HG03135 (cell line): Measurements from ENCODE around the gene NR2F1-AS1.

Source experiments
- ATAC-seq: cut with Tn5 transposase; IDR thresholded peaks from one replicate; pipeline ENCODE4 v1.9.1; 2021; ENCODE audit warnings: mild to moderate bottlenecking, moderate library complexity; ENCODE audit not compliant: unreplicated experiment

Gene NR2F1-AS1

DNA sequence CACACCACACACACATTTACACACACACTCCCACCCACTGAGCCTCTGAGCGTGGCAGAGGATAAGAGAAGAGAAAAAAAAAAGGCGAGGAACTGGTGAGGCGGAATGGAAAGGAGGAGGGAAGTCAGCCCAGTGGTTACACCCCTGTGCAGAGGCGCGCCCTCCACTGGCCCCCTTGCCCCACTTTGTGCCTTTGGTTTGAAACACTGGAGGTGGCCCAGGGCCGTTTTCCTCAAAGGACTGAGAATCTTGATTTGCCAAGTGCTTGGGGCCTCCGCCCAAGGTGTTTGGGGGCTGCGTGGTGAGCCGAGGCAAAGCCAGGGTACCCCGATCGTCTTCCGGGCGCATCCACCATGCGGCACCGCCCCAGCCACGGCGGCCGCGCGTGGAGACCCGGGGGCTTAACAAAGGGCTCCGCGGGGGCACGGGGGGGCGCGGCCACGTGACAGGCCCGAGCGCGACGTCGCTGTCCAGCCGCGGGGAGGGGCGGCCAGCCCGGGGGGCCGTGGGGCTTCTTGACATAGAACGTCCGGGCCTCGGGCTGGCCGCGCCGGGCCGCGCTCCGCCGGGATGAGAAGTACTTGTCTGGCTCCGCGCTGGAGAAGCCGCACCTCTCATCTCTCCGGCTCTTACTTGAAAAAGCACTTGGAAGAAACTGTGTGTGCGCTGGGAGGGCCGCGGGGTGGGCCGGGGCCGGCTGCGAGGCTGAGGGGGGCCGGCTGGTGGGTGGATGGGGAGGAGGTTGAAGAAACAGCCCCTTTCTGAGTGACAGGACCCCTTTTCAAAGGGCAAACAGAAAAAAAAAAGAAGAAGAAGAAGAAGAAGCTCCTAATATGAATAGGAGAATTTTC, 23.0 kb upstream of the NR2F1-AS1 start:
- ATAC-seq = no peak

DNA sequence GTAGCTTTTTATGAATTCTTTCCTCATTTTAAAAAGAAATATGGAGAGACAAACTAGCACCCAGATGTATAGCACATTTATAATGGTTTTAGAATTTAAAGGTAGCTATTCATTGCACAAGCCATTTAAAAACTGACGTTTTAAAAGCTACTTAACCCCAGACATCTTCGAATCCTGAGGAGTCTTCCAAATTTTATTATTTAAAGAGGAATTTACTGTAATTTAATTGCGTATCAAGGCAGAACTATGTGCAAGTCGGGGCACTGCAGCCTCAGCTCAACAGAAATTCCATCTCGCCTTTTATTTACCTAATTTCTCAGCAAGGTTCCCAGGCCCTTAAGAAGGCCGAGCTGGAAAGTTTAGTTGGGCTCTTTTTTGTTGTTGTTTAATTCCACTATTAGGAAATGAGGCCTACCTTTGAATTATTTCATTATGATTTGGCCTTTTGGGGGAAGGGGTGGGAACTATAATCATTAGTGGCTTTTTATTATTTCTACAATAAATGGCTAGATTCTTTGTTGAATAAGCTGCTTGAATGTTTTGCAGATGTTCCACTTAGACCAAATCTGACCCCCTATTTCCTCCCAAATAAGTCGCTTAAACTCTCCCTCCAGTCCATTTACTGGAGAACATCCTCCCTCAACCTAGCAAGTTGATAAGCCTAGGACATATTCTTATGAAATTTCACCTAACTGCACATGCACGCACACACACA, 22.2 kb upstream of the NR2F1-AS1 start:
- ATAC-seq = no peak

DNA sequence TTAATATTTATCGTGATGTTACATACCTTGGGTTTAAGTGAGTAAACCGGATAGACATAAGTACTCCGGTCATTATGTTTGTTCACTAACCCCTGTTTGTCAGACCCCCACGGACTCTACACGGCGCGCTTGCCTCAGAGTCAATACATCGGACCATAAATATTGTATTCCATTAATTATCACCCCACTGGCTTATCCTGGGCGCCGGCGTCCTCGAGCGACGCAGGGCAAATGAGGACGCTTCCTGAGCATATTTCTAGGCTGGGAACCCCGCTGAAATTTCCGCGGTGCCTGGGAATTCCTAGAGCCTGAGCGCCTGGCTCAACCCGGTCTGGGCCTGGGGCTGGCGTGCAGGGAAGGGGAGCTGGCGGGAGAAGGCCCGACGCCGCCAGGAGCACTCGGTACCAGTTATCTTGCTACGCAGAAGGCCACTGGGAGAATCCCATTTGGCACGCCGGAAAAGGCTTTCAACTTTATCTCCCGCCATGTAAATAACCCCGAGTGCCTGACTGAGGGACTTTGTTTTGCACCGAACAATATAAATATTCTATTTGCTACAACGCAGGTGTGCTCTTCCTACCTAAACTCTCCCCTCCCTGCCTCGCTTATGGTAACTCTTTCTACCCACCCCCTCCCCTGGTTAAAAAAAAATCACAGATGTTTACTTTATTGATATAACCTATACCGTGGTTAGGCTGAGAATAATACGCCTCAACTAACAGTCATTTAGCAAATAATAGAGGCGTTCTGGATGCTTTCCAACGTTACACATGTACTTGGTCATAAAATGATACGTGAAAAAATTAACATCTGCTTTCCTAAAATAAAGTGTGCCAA, 21.4 kb upstream of the NR2F1-AS1 start:
- ATAC-seq = no peak

DNA sequence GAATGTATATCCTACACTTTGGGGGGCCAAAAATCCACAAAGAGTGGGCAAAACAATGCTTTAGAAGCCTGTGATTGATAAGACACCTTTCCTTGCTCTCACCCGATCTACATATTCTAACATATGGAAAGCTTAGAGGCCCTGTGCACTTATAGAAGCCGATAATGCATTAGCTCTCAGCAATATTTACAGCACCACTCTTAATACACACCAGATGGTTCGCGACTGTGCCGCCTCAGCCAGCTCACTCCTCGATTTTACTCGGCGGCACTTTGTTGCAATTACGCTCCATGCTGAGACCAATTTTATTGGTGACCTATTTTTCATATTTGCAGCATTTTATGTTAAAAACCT, 20.8 kb upstream of the NR2F1-AS1 start:
- no peak for ATAC-seq

DNA sequence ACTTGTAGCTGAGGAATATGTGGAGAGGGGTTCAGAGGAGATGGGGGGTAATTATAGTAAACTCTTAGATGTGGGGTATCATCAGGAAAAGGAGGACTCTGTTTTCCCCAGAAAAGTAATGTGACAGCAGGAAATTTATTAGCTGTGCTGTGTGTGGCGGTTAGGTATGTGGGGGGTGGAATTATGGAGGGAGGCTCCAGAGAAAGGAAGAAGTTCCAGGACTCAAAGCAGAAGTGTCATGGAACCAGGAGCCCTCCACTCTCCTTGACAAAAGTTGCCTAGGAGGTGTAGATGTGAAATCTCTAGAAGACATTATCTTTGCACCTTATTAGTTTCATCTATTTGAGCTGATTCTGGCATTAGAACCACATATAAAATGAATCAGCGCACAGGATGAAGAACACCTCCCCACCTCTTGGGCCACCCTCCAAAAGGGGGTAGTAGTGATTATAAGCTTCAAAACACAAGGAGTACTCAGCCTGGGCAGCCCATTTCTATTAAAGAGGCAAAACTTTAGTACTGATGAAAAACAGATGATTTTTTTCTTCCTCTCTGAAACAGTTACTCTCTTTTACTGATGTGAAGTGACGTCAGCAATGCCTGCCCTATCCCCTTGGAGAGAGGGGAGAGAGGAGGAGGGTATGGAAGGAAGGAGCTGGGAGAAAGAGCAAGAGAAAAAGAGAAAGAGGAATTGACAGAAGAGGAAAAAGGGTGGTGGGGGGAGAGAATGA, 20.2 kb upstream of the NR2F1-AS1 start:
- no peak for ATAC-seq

DNA sequence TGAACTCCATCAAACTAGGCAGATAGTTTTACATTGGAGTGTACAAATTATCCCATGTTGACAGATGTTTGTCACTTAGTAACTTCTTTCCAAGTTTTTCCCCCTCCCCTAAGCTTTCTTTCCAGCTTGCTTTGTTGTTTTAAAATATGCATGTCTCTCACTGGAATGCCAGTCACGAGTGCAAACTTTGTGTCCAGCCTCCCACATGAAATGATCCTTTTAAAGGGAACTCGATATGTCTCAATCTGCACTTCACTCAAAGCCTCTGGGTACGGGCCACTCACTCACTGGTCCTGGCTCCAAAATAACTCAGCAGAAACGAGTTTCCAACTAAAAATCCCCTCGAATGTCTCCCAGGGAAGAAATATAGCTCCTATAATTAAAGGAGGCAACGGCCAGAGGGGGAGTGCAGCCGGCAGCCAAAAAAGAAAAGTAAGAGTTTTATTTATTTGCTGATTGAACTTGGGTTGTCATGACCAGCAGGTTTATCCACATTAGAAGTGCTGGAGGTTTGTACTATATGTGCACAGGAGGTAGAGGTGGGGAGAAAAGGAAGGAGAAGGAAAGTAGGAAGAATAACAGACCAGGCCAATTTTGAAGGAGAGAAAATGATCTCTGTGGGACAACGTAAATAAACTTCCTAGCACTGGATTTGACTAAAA, 19.5 kb upstream of the NR2F1-AS1 start:
- no peak for ATAC-seq

DNA sequence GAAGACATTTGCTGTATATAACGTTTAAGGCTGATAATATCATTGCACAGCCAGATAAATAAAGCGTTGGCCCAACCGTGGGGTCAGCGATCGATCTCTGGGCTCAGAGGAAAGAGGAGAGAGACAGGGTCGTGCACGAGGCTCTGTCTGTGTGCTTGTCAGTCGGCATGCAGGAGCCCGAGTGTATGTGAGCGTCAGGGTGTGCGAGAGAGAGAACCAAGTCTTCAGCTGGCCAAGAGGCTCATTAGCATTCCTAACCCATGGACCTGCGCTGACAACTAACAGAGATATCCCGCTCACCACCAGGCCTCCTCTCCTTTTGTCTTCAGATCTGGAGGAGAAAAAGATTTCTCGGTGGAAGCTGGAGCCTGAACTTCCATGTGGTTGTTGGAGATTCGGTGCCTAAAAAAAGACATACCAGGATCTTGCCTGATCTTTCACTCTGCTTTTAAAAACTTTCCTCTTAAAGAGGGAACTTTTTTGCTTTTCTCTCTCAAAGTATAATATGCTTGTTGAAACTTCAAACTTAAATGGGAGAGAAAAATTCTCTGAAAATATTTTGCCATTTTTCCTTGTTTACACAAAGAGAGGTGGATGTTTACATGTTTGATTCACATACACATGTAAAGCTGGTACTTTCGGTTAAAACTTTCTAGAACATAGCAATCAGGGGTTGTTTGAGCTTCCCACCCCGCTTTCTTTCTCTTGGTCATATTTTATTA, 18.5 kb upstream of the NR2F1-AS1 start:
- no peak for ATAC-seq

DNA sequence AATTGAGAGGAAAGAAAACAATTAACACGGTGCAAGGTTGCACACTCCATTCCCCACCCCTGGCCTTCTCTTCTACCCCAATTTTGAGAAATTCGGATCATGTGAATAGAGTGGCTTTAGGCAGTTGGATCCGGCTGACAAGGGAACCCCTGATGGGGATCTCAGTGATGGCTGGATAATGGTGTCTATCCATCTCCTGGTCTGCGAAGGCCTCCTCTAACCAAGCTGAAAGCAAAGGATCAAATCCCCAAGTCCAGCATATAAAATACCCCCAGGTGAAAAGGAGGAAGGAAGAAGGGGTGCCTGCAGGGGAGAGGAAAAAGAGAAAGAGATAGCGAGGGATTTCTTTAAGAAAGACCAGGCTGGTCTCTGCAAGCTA, 18.0 kb upstream of the NR2F1-AS1 start:
- ATAC-seq = no peak

DNA sequence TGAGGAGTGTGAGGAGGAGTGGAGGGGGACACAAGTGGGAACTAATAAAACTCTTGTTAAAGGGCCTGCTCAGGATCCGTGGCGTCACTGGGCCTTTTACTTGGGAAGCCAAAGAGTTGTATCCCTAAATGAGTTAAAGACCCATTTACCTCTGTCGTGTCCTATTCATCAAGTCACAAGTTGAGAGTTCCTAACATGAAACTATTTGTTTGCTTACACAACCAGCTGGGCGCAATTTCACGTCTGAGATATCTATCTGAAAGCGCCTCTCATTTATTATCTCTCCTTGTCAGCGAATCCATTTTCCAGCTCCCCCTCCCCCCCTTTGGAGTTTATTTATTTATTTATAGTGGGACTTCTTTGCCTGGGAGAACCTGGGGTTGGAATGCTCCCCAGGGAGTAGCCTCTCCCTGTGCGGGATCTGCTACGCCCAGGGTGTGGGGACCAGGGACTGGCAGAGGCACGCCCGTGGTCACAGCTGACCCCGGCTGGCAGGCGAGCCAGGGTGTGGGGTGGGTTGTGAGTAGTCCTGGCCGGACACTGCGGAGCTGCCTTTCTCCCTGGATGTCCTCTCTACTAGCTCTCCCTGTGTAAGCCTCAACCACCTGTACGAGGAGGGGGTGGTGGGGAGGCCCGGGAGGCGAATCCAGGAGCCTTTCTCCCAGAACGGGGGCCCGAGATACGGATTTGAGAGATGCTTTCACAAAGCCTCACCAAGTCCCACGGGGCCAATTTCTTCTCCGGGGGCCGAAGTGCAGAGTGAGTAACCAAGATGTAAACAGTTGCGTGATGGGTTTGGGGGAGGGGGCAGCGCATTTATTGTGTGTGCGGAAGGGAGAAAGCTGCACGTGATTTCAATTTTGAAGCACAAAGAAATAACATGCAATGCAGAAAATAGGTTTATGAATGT, 17.3 kb upstream of the NR2F1-AS1 start:
- ATAC-seq = no peak

DNA sequence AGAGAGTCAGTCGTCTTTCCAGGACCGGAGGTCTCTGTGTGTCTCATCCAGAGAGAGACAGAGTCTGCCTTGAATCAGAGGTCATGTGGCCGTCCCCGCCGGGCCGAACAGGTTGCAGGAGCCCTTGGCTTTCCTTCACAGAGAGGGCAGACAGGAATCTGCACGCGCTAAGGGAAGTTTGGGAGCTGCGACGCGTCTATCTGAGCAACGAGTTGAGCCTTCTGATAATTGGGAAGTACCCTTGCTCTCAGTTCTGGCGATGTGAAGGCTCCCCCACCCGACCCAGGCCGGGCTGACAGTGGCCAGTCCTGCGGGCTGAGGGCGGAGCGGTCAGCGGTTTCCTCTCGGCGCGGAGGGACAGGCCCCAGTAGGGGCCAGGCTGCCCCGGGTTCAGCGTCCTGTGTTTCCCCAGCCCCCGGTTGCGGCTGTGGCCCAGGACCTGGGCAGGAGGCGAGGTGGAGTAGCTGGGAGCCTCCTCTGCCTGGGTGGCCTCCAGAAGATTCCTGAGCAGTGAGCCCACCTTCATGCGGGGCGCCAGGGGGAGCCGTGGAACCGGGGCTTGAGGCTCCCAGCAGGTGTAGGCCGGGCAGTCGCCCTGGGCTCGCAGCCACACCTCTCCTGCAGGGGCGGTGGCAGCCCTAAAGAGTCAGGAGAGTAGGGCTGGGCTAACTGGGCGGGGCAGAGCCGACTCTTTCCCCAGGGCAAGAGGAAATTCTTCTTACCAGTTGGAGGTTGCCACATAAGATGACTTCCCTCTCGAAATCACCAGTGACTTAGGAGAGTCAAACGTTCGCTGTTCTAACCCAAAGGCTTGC, 15.9 kb upstream of the NR2F1-AS1 start:
- ATAC-seq = no peak

DNA sequence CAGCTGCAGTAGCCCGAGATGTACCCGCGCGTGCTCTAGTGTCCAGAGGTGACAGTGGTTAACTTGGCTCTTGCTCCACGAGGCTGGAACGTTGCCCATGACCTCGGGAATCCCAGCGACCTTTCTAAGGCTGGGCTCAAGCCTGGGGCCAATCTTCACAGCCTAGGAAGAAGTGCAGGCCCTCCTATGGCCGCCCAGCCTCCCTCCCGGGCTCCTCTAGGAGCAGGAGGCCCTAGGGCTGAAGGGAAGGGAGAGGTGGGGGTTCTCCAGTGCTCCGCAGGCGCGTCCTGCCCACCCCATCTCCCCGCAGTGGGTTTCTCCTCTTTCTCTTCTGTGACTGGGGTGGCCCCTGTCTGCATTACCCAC, 15.3 kb upstream of the NR2F1-AS1 start:
- no peak for ATAC-seq

DNA sequence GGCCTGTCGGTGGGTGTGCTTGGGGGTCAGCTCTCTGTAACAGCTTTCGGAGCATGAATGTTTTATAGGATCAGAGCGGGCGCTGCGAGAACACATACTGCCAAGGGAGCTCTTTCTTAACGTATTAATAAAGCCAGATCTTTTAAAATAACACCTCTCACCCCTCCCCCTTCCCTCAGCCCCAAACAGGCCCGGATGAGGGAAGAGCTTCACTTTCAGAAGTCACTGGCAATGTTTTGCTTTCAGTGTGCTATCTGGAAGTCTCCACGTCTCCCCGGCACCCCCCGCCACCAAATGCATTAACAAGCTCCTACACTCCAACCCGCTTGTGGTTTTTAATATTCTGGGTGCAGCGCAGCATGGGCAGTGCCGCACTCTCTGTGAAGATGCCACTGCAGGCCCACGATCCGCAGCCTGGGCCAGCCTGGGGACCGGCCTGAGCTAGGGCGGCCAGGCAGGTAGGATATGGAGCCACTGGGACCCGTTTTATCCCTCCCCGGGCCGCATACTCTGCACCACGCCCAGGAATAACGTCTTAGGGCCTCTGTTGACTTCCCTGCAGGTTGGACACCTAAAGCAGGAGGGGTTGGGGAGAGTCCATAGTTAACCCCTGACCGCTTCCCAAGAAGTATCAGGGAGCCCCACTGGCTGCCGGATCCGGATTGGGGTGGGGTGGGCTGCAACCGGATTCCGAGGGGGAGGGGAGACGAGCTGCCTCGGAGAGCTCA, 14.6 kb upstream of the NR2F1-AS1 start:
- no peak for ATAC-seq

DNA sequence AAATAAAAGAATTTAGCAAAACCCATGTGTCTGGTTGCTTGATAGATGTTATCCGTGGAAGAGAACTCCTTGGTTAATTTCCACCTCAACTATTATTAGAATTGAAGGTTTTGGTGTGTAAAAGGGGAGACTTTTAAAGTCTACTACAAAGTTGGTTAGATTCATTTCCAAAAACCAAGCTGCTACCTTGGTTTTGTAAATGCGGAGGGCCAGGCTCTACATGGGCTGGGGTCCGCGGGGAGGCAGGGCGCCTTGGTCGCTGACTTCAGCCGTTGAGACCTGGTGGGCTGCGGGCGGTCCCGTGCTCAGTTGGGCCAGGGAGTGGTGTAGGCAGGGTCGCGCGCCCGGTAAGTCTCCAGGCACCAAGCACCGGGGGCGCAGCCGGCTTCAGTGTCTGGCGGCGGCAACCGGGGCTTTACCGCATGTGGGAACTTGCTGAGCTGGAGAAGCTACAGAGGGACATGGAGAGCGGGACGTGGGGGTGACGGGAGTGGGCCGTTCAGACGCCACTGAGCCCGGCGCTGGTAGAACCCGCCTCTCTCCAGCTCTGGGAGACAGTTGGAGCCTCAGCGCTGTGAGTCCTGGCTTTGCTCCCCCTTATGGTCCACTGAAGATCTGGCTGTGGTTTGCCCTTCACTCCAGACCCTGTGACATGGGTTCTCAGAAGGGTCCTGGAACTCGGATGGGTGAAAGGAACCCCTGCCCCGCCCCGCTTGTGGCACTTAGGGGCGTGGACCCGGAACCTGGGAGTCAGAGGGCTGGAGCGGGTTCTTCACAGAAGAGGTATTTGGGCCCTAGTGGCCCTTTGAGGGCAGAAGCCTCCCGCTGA, 13.8 kb upstream of the NR2F1-AS1 start:
- ATAC-seq = no peak

DNA sequence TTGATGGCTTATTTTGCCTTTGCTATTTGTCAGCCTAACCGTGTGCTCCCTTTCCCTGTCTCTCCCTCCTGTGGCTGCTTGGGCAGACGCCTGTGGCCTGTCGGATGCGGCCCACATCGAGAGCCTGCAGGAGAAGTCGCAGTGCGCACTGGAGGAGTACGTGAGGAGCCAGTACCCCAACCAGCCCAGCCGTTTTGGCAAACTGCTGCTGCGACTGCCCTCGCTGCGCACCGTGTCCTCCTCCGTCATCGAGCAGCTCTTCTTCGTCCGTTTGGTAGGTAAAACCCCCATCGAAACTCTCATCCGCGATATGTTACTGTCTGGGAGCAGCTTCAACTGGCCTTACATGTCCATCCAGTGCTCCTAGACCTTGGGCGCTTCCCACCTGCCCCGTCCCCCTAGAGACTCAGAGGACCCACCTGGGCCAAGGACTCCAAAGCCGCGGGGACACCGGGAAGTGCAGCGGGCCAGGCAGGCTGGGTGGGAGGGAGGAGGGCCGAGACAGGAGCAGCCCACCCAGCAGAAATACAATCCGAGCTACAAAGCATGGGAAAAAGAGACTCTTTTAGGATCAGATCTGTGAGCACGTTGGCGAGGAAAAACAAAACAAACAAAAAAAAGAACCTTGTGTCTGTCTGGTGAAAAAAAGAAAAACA, 12.6 kb upstream of the NR2F1-AS1 start:
- ATAC-seq = no peak

DNA sequence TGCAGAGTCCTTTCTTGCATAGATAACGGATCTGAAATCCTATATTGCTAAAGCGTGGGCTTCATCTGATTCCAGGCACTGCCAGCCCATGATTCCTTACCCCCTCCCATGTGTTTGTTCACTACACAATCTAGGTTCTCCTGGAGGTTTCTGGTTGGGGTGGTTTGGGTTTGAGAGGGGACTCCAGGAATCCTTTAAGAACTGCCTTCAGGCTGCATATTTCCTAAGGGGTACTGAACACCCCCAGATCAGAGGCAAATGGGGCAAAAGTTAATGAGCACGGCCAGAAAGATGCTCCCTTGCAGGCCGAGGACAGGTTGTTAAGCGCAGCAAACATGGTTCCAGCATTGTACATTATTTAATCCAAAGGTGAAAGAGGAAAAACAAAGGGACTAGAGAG, 11.9 kb upstream of the NR2F1-AS1 start:
- no peak for ATAC-seq
